ENCODE results near the gene BBOX1. TPM values are rescaled to one million over a fixed set of nuclear protein-coding genes. Genes with fewer than 3 reads are reported as not detected.

The BBOX1 gene
- total and polyA plus RNA-seq, 2 donors (not counting 1 experiment from before 2014, with no cell fraction given) = not detected

- no peaks in the 10 kb centered on the region for H3K9me3 ChIP-seq (ENCODE audit: control insufficient read depth, insufficient read depth, low read depth, low read length)
- H4K20me1 ChIP-seq (ENCODE audit: control insufficient read depth, extremely low read depth, insufficient read depth, low read length) = no peaks in the 10 kb centered on the region
- no peak overlapping the region for H3K4me3 ChIP-seq (replicated peaks in 1 of 4; ENCODE audit: control extremely low read depth in 1 of 4, insufficient read depth in 1 of 4, low read depth in 3 of 4, low read length in 4 of 4)
- no peak for DNase-seq (ENCODE audit: low read depth in 2 of 2)
- no peaks in the 10 kb centered on the region for H3K79me2 ChIP-seq (ENCODE audit: control insufficient read depth, insufficient read depth, low read length)
- no peak overlapping the region for H3K9ac ChIP-seq (ENCODE audit: insufficient read depth, low read length)
- H3K36me3 ChIP-seq (ENCODE audit: control insufficient read depth, insufficient read depth, low read length) = no peaks in the 10 kb centered on the region
- TF ChIP-seq CTCF (conservative IDR thresholded peaks at IDR 0.05 in 1 of 2, IDR thresholded peaks at IDR 0.05 in 1 of 2; ENCODE audit: low read depth in 1 of 2, low read length in 2 of 2) (no peak), EZH2 (IDR thresholded peaks at IDR 0.05; ENCODE audit: low read length, missing control alignments) (no peak)
- H2AFZ ChIP-seq (ENCODE audit: low read length) = no peak overlapping the region
- no peak overlapping the region for H3K4me2 ChIP-seq (ENCODE audit: extremely low read depth, insufficient read depth, low read length)
- no peak overlapping the region for H3K27ac ChIP-seq (ENCODE audit: insufficient read depth, low read length)
- H3K4me1 ChIP-seq (ENCODE audit: control insufficient read depth, extremely low read depth, insufficient read depth, low read length) = no peaks in the 10 kb centered on the region
- no peaks in the 10 kb centered on the region for H3K27me3 ChIP-seq (ENCODE audit: control insufficient read depth, insufficient read depth, low read length)
These were observed 68.2 kb downstream of the BBOX1 start for GRCh38 chr11:27108809-27109208.

- no peak for DNase-seq (ENCODE audit: low read depth in 2 of 2)
- H3K9me3 ChIP-seq (ENCODE audit: control insufficient read depth, insufficient read depth, low read depth, low read length) = no peaks in the 10 kb centered on the region
- no peak overlapping the region for H3K9ac ChIP-seq (ENCODE audit: insufficient read depth, low read length)
- no peak overlapping the region for H2AFZ ChIP-seq (ENCODE audit: low read length)
- H4K20me1 ChIP-seq (ENCODE audit: control insufficient read depth, extremely low read depth, insufficient read depth, low read length) = no peaks in the 10 kb centered on the region
- H3K4me2 ChIP-seq (ENCODE audit: extremely low read depth, insufficient read depth, low read length) = no peak overlapping the region
- no peak overlapping the region for H3K27ac ChIP-seq (ENCODE audit: insufficient read depth, low read length)
- H3K79me2 ChIP-seq (ENCODE audit: control insufficient read depth, insufficient read depth, low read length) = no peaks in the 10 kb centered on the region
- no peak overlapping the region for H3K4me3 ChIP-seq (replicated peaks in 1 of 4; ENCODE audit: control extremely low read depth in 1 of 4, insufficient read depth in 1 of 4, low read depth in 3 of 4, low read length in 4 of 4)
- TF ChIP-seq CTCF (conservative IDR thresholded peaks at IDR 0.05 in 1 of 2, IDR thresholded peaks at IDR 0.05 in 1 of 2; ENCODE audit: low read depth in 1 of 2, low read length in 2 of 2) = no peak
- no peak for TF ChIP-seq EZH2 (IDR thresholded peaks at IDR 0.05; ENCODE audit: low read length, missing control alignments)
- H3K4me1 ChIP-seq (ENCODE audit: control insufficient read depth, extremely low read depth, insufficient read depth, low read length) = no peaks in the 10 kb centered on the region
- H3K27me3 ChIP-seq (ENCODE audit: control insufficient read depth, insufficient read depth, low read length) = no peaks in the 10 kb centered on the region
- H3K36me3 ChIP-seq (ENCODE audit: control insufficient read depth, insufficient read depth, low read length) = no peaks in the 10 kb centered on the region
These were observed 71.3 kb downstream of the BBOX1 start for GRCh38 chr11:27111896-27112295.

GRCh38 chr11:27112946-27113345, 72.3 kb downstream of the BBOX1 start:
- no peak for TF ChIP-seq EZH2 (IDR thresholded peaks at IDR 0.05; ENCODE audit: low read length, missing control alignments)
- no peak for TF ChIP-seq CTCF (conservative IDR thresholded peaks at IDR 0.05 in 1 of 2, IDR thresholded peaks at IDR 0.05 in 1 of 2; ENCODE audit: low read depth in 1 of 2, low read length in 2 of 2)
- no peak for DNase-seq (ENCODE audit: low read depth in 2 of 2)
- H2AFZ ChIP-seq (ENCODE audit: low read length) = no peak overlapping the region
- no peak overlapping the region for H3K4me2 ChIP-seq (ENCODE audit: extremely low read depth, insufficient read depth, low read length)
- no peak overlapping the region for H3K4me3 ChIP-seq (replicated peaks in 1 of 4; ENCODE audit: control extremely low read depth in 1 of 4, insufficient read depth in 1 of 4, low read depth in 3 of 4, low read length in 4 of 4)
- no peaks in the 10 kb centered on the region for H3K4me1 ChIP-seq (ENCODE audit: control insufficient read depth, extremely low read depth, insufficient read depth, low read length)
- no peaks in the 10 kb centered on the region for H3K27me3 ChIP-seq (ENCODE audit: control insufficient read depth, insufficient read depth, low read length)
- H3K9me3 ChIP-seq (ENCODE audit: control insufficient read depth, insufficient read depth, low read depth, low read length) = no peaks in the 10 kb centered on the region
- H3K79me2 ChIP-seq (ENCODE audit: control insufficient read depth, insufficient read depth, low read length) = no peaks in the 10 kb centered on the region
- no peak overlapping the region for H3K27ac ChIP-seq (ENCODE audit: insufficient read depth, low read length)
- H4K20me1 ChIP-seq (ENCODE audit: control insufficient read depth, extremely low read depth, insufficient read depth, low read length) = no peaks in the 10 kb centered on the region
- H3K9ac ChIP-seq (ENCODE audit: insufficient read depth, low read length) = no peak overlapping the region
- H3K36me3 ChIP-seq (ENCODE audit: control insufficient read depth, insufficient read depth, low read length) = no peaks in the 10 kb centered on the region
